ENCODE measurements around the gene TRMT1L.

TRMT1L gene

GRCh38 chr1:185155600-185156287, 1.0 kb downstream of the TRMT1L start:
- Histone ChIP-seq H3K36me3 (replicated peaks in 1 of 2; ENCODE audit: control insufficient read depth in 2 of 2, insufficient read depth in 2 of 2, low read length in 2 of 2) (peaks cover 0 to 9% of the 10 kb centered on the region in 2 donors), H2AFZ (ENCODE audit: low read length) (peak overlapping the region; percentile 99), H3K4me3 (ENCODE audit: low read length in 2 of 2) (peak overlapping the region; percentile 70 to 96), H2BK12ac (ENCODE audit: low read length) (no peak overlapping the region), H2AK5ac (ENCODE audit: low read depth, low read length) (no peak overlapping the region), H3K18ac (ENCODE audit: low read length) (no peak overlapping the region), H2BK120ac (ENCODE audit: low read depth, low read length) (no peak overlapping the region), H3K14ac (ENCODE audit: low read length) (no peak overlapping the region), H3K23ac (ENCODE audit: low read depth, low read length, poor library complexity) (no peak overlapping the region), H3K4ac (ENCODE audit: low read length) (no peak overlapping the region), H3K9ac (ENCODE audit: low read depth, low read length, poor library complexity) (no peak overlapping the region), H3K27ac (replicated peaks; ENCODE audit: low read length) (no peak overlapping the region), H3K4me1 (ENCODE audit: control insufficient read depth in 2 of 2, insufficient read depth in 1 of 2, low read depth in 1 of 2, low read length in 2 of 2) (peaks cover 2 to 7% of the 10 kb centered on the region in 2 donors), H2BK15ac (ENCODE audit: low read length) (no peak overlapping the region), H3K27me3 (ENCODE audit: control insufficient read depth in 3 of 3, insufficient read depth in 3 of 3, low read depth in 1 of 3, low read length in 3 of 3) (no peaks in the 10 kb centered on the region), H4K91ac (ENCODE audit: low read depth, low read length, poor library complexity) (no peak overlapping the region), H3K79me1 (ENCODE audit: low read depth, low read length) (peaks cover 1% of the 10 kb centered on the region), H3K4me2 (ENCODE audit: insufficient read depth, low read length, poor library complexity, severe bottlenecking) (peak overlapping the region; percentile 79), H4K8ac (ENCODE audit: low read depth, low read length) (no peak overlapping the region), H2BK5ac (ENCODE audit: low read length) (no peak overlapping the region), H3K9me3 (replicated peaks in 1 of 2; ENCODE audit: control insufficient read depth in 2 of 2, insufficient read depth in 1 of 2, low read depth in 1 of 2, low read length in 2 of 2) (no peaks in the 10 kb centered on the region)
- WGBS, 2 donors (ENCODE audit: extremely low coverage in 2 of 2, insufficient read length in 2 of 2, insufficient replicate concordance in 1 of 2): no CpG with 5 or more reads among the region's 11 CpGs
- DNase-seq (ENCODE audit: low spot score): peak; percentile 3

GRCh38 chr1:185154912-185155513, 1.7 kb downstream of the TRMT1L start:
- no peak overlapping the region for H3K4me2 ChIP-seq (ENCODE audit: insufficient read depth, low read length, poor library complexity, severe bottlenecking)
- no peak overlapping the region for H3K14ac ChIP-seq (ENCODE audit: low read length)
- H3K36me3 ChIP-seq (replicated peaks in 1 of 2; ENCODE audit: control insufficient read depth in 2 of 2, insufficient read depth in 2 of 2, low read length in 2 of 2): peaks cover 0 to 17% of the 10 kb centered on the region in 2 donors
- H4K8ac ChIP-seq (ENCODE audit: low read depth, low read length): no peak overlapping the region
- H3K4me3 ChIP-seq (ENCODE audit: low read length in 2 of 2): peak overlapping the region in 1 of 2 donors; percentile 15
- no peak overlapping the region for H2BK5ac ChIP-seq (ENCODE audit: low read length)
- no peak overlapping the region for H3K9ac ChIP-seq (ENCODE audit: low read depth, low read length, poor library complexity)
- no peak overlapping the region for H2BK15ac ChIP-seq (ENCODE audit: low read length)
- DNase-seq (ENCODE audit: low spot score): no peak
- no peak overlapping the region for H3K4ac ChIP-seq (ENCODE audit: low read length)
- H3K23ac ChIP-seq (ENCODE audit: low read depth, low read length, poor library complexity): no peak overlapping the region
- peaks cover 1% of the 10 kb centered on the region for H3K79me1 ChIP-seq (ENCODE audit: low read depth, low read length)
- H3K27me3 ChIP-seq (ENCODE audit: control insufficient read depth in 3 of 3, insufficient read depth in 3 of 3, low read depth in 1 of 3, low read length in 3 of 3): no peaks in the 10 kb centered on the region
- H4K91ac ChIP-seq (ENCODE audit: low read depth, low read length, poor library complexity): no peak overlapping the region
- H3K27ac ChIP-seq (replicated peaks; ENCODE audit: low read length): no peak overlapping the region
- WGBS, 2 donors (ENCODE audit: extremely low coverage in 2 of 2, insufficient read length in 2 of 2, insufficient replicate concordance in 1 of 2): no CpG with 5 or more reads among the region's 2 CpGs
- H3K18ac ChIP-seq (ENCODE audit: low read length): no peak overlapping the region
- H2BK12ac ChIP-seq (ENCODE audit: low read length): no peak overlapping the region
- peaks cover 2 to 7% of the 10 kb centered on the region in 2 donors for H3K4me1 ChIP-seq (ENCODE audit: control insufficient read depth in 2 of 2, insufficient read depth in 1 of 2, low read depth in 1 of 2, low read length in 2 of 2)
- no peak overlapping the region for H2AK5ac ChIP-seq (ENCODE audit: low read depth, low read length)
- H2BK120ac ChIP-seq (ENCODE audit: low read depth, low read length): no peak overlapping the region
- H3K9me3 ChIP-seq (replicated peaks in 1 of 2; ENCODE audit: control insufficient read depth in 2 of 2, insufficient read depth in 1 of 2, low read depth in 1 of 2, low read length in 2 of 2): no peaks in the 10 kb centered on the region
- H2AFZ ChIP-seq (ENCODE audit: low read length): no peak overlapping the region

- Histone ChIP-seq H3K79me1 (ENCODE audit: low read depth, low read length) (peaks cover 1% of the 10 kb centered on the region), H2BK5ac (ENCODE audit: low read length) (no peak overlapping the region), H3K4ac (ENCODE audit: low read length) (no peak overlapping the region), H3K36me3 (replicated peaks in 1 of 2; ENCODE audit: control insufficient read depth in 2 of 2, insufficient read depth in 2 of 2, low read length in 2 of 2) (peaks cover 2 to 44% of the 10 kb centered on the region in 2 donors), H3K18ac (ENCODE audit: low read length) (no peak overlapping the region), H3K9ac (ENCODE audit: low read depth, low read length, poor library complexity) (no peak overlapping the region), H3K23ac (ENCODE audit: low read depth, low read length, poor library complexity) (no peak overlapping the region), H3K27ac (replicated peaks; ENCODE audit: low read length) (no peak overlapping the region), H2BK15ac (ENCODE audit: low read length) (no peak overlapping the region), H3K4me3 (ENCODE audit: low read length in 2 of 2) (no peak overlapping the region), H3K14ac (ENCODE audit: low read length) (no peak overlapping the region), H3K27me3 (ENCODE audit: control insufficient read depth in 3 of 3, insufficient read depth in 3 of 3, low read depth in 1 of 3, low read length in 3 of 3) (no peaks in the 10 kb centered on the region), H2AK5ac (ENCODE audit: low read depth, low read length) (no peak overlapping the region), H2BK120ac (ENCODE audit: low read depth, low read length) (no peak overlapping the region), H3K9me3 (replicated peaks in 1 of 2; ENCODE audit: control insufficient read depth in 2 of 2, insufficient read depth in 1 of 2, low read depth in 1 of 2, low read length in 2 of 2) (no peaks in the 10 kb centered on the region), H2BK12ac (ENCODE audit: low read length) (no peak overlapping the region), H4K91ac (ENCODE audit: low read depth, low read length, poor library complexity) (no peak overlapping the region), H4K8ac (ENCODE audit: low read depth, low read length) (no peak overlapping the region), H3K4me1 (ENCODE audit: control insufficient read depth in 2 of 2, insufficient read depth in 1 of 2, low read depth in 1 of 2, low read length in 2 of 2) (peaks cover 2% of the 10 kb centered on the region in 2 donors), H3K4me2 (ENCODE audit: insufficient read depth, low read length, poor library complexity, severe bottlenecking) (no peak overlapping the region), H2AFZ (ENCODE audit: low read length) (no peak overlapping the region)
- WGBS, 2 donors (ENCODE audit: extremely low coverage in 2 of 2, insufficient read length in 2 of 2, insufficient replicate concordance in 1 of 2): no CpG with 5 or more reads among the region's 3 CpGs
- no peak for DNase-seq (ENCODE audit: low spot score)
These were observed 4.5 kb downstream of the TRMT1L start for GRCh38 chr1:185152187-185152767.

GRCh38 chr1:185151215-185151614, 5.5 kb downstream of the TRMT1L start:
- Histone ChIP-seq H3K18ac (ENCODE audit: low read length) (no peak overlapping the region), H3K36me3 (replicated peaks in 1 of 2; ENCODE audit: control insufficient read depth in 2 of 2, insufficient read depth in 2 of 2, low read length in 2 of 2) (peaks cover 2 to 54% of the 10 kb centered on the region in 2 donors)

More at GRCh38 chr1:185151215-185151614, 5.5 kb downstream of the TRMT1L start:
- no peak overlapping the region for H3K14ac ChIP-seq (ENCODE audit: low read length)
- no peaks in the 10 kb centered on the region for H3K27me3 ChIP-seq (ENCODE audit: control insufficient read depth in 3 of 3, insufficient read depth in 3 of 3, low read depth in 1 of 3, low read length in 3 of 3)
- peaks cover under 1% of the 10 kb centered on the region for H3K79me1 ChIP-seq (ENCODE audit: low read depth, low read length)
- H3K9me3 ChIP-seq (replicated peaks in 1 of 2; ENCODE audit: control insufficient read depth in 2 of 2, insufficient read depth in 1 of 2, low read depth in 1 of 2, low read length in 2 of 2): no peaks in the 10 kb centered on the region
- H3K4ac ChIP-seq (ENCODE audit: low read length): no peak overlapping the region
- H3K4me3 ChIP-seq (ENCODE audit: low read length in 2 of 2): no peak overlapping the region
- H2AK5ac ChIP-seq (ENCODE audit: low read depth, low read length): no peak overlapping the region
- H3K4me2 ChIP-seq (ENCODE audit: insufficient read depth, low read length, poor library complexity, severe bottlenecking): no peak overlapping the region
- no peak overlapping the region for H2BK15ac ChIP-seq (ENCODE audit: low read length)
- no peak overlapping the region for H3K23ac ChIP-seq (ENCODE audit: low read depth, low read length, poor library complexity)
- no peak overlapping the region for H4K8ac ChIP-seq (ENCODE audit: low read depth, low read length)
- H3K27ac ChIP-seq (replicated peaks; ENCODE audit: low read length): no peak overlapping the region
- peaks cover 2% of the 10 kb centered on the region in 2 donors for H3K4me1 ChIP-seq (ENCODE audit: control insufficient read depth in 2 of 2, insufficient read depth in 1 of 2, low read depth in 1 of 2, low read length in 2 of 2)
- no peak overlapping the region for H2BK12ac ChIP-seq (ENCODE audit: low read length)
- no peak overlapping the region for H2BK5ac ChIP-seq (ENCODE audit: low read length)
- H4K91ac ChIP-seq (ENCODE audit: low read depth, low read length, poor library complexity): no peak overlapping the region
- no CpG with 5 or more reads among the region's 5 CpGs for WGBS, 2 donors (ENCODE audit: extremely low coverage in 2 of 2, insufficient read length in 2 of 2, insufficient replicate concordance in 1 of 2)
- H2AFZ ChIP-seq (ENCODE audit: low read length): no peak overlapping the region
- H2BK120ac ChIP-seq (ENCODE audit: low read depth, low read length): no peak overlapping the region
- H3K9ac ChIP-seq (ENCODE audit: low read depth, low read length, poor library complexity): no peak overlapping the region
- DNase-seq (ENCODE audit: low spot score): no peak
